ENCODE data around the gene NDNF. TPM values are rescaled to one million over a fixed set of nuclear protein-coding genes. Genes with fewer than 3 reads are reported as not detected.

NDNF gene
- total and polyA plus RNA-seq, 9 of the 15 experiments (the other 6 are each of a cell fraction or from before 2014, with no cell fraction given), result not detected

DNA sequence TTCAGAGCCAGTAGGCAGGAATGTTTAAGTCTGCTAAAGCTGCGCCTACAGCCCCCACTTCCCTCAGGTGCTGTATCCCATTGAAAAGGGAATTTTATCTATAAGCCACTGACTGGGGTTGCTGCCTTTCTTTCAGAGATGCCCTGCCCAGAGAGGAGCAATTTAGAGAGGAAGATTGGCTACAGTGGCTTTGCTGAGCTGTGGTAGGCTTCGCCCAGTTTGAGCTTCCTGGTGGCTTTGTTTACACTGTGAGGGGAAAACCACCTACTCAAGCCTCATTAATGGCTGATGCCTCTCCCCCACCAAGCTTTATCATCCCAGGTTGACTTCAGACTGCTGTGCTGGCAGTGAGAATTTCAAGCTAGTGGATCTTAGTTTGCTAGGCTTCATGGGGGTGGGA lies 82.1 kb downstream of the NDNF start (continued):
- TF ChIP-seq, protein P1, sequence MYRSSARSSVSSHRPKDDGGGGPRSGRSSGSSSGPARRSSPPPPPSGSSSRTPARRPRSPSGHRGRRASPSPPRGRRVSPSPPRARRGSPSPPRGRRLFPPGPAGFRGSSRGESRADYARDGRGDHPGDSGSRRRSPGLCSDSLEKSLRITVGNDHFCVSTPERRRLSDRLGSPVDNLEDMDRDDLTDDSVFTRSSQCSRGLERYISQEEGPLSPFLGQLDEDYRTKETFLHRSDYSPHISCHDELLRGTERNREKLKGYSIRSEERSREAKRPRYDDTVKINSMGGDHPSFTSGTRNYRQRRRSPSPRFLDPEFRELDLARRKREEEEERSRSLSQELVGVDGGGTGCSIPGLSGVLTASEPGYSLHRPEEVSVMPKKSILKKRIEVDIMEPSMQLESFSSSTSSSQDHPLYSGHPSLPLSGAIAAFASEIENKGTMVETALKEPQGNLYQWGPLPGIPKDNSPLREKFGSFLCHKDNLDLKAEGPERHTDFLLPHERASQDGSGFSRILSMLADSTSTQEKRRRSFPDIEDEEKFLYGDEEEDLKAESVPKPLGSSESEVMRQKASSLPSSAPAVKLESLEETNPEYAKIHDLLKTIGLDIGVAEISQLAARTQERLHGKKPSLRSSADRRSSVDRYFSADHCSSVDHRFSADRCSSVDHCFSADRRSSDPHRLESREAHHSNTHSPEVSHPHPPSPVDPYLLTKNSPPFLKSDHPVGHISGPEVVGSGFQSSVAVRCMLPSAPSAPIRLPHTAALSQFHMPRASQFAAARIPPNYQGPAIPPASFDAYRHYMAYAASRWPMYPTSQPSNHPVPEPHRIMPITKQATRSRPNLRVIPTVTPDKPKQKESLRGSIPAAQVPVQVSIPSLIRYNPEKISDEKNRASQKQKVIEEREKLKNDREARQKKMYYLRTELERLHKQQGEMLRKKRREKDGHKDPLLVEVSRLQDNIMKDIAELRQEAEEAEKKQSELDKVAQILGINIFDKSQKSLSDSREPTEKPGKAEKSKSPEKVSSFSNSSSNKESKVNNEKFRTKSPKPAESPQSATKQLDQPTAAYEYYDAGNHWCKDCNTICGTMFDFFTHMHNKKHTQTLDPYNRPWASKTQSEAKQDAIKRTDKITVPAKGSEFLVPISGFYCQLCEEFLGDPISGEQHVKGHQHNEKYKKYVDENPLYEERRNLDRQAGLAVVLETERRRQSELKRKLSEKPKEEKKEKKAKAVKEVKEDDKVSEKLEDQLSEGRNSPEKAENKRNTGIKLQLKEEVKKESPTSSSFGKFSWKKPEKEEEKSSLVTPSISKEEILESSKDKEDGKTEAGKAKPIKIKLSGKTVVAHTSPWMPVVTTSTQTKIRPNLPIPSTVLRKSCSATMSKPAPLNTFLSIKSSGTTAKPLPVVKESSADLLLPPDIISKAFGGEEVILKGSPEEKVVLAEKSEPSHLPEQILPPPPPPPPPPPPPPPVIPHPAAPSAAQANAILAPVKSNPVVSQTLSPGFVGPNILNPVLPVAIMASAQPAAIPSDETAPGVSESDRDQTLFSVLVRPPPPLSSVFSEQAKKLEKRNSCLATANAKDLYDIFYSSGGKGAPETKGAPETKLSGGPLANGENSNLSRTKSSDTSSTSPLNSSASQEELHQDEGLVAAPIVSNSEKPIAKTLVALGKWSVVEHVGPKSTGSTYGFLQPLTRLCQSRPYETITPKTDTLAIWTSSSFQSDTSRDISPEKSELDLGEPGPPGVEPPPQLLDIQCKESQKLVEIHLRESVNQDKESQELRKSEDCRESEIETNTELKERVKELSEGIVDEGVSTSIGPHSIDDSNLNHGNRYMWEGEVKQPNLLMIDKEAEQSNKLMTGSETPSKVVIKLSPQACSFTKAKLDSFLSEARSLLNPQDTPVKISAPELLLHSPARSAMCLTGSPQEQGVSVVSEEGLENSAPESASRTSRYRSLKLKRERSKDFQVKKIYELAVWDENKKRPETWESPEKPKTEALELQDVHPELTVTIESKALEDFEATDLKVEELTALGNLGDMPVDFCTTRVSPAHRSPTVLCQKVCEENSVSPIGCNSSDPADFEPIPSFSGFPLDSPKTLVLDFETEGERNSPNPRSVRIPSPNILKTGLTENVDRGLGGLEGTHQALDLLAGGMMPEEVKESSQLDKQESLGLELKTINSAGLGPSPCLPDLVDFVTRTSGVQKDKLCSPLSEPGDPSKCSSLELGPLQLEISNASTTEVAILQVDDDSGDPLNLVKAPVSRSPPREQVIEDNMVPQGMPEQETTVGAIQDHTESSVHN (IDR thresholded peaks at IDR 0.05; ENCODE audit: borderline replicate concordance in 1 of 2, low read depth in 1 of 2), result no peak
- TF ChIP-seq ZNF175 (CRISPR knock-in tag; IDR thresholded peaks at IDR 0.05; ENCODE audit: low read depth) (no peak), TEAD1 (CRISPR knock-in tag; IDR thresholded peaks at IDR 0.05) (no peak), RNF2 (IDR thresholded peaks at IDR 0.05) (no peak), GABPB1 (CRISPR knock-in tag; IDR thresholded peaks at IDR 0.05) (no peak), EP300 (IDR thresholded peaks at IDR 0.05; ENCODE audit: low read length) (no peak), IFI16 (CRISPR knock-in tag; IDR thresholded peaks at IDR 0.05) (no peak), KDM2B (CRISPR knock-in tag; IDR thresholded peaks at IDR 0.05) (no peak), ZNF57 (CRISPR knock-in tag; IDR thresholded peaks at IDR 0.05) (no peak), NFE2 (IDR thresholded peaks at IDR 0.05; ENCODE audit: low read depth) (no peak)
- TF ChIP-seq, protein P2, sequence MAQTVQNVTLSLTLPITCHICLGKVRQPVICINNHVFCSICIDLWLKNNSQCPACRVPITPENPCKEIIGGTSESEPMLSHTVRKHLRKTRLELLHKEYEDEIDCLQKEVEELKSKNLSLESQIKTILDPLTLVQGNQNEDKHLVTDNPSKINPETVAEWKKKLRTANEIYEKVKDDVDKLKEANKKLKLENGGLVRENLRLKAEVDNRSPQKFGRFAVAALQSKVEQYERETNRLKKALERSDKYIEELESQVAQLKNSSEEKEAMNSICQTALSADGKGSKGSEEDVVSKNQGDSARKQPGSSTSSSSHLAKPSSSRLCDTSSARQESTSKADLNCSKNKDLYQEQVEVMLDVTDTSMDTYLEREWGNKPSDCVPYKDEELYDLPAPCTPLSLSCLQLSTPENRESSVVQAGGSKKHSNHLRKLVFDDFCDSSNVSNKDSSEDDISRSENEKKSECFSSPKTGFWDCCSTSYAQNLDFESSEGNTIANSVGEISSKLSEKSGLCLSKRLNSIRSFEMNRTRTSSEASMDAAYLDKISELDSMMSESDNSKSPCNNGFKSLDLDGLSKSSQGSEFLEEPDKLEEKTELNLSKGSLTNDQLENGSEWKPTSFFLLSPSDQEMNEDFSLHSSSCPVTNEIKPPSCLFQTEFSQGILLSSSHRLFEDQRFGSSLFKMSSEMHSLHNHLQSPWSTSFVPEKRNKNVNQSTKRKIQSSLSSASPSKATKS (CRISPR knock-in tag; IDR thresholded peaks at IDR 0.05), result no peak

Data from K562 (cell line).